Thoracic aorta (tissue), 2 donors: ENCODE results near the gene HES3. TPM values are rescaled to one million over a fixed set of nuclear protein-coding genes. Genes with fewer than 3 reads are reported as not detected.

Source experiments
- ATAC-seq: fragments of 150-250 bp; one replicate; pipeline ENCODE4 v1.8.0; 2017; ENCODE audit warnings: low read depth; ENCODE audit not compliant: insufficient number of reproducible peaks, low FRiP score
- DNase-seq: peaks from one replicate; pipeline ENCODE4 v3.0.0-alpha.2; 2020; ENCODE audit warnings: low spot score
- H3K27ac ChIP-seq, 2 donors: fragments of 200-600 bp; sonication (generic); 1 replicate in 1 of 2; 2 replicates in 1 of 2; pipeline ENCODE4 v1.5.1; 2016; ENCODE audit warnings: mild to moderate bottlenecking in 2 of 2, moderate library complexity in 2 of 2
- H3K27me3 ChIP-seq: fragments of 200-600 bp; sonication (generic); replicated peaks from 2 replicates; pipeline ENCODE4 v1.6.0; 2016; ENCODE audit warnings: mild to moderate bottlenecking; ENCODE audit not compliant: insufficient read depth
- H3K36me3 ChIP-seq: fragments of 200-600 bp; sonication (generic); one replicate; pipeline ENCODE4 v1.5.1; 2016
- H3K4me1 ChIP-seq, 2 donors: fragments of 200-600 bp; sonication (generic); 1 replicate in 1 of 2; 2 replicates in 1 of 2; pipeline versions ENCODE4 v1.5.1 to v1.6.0; 2016; ENCODE audit warnings: low read depth in 2 of 2, mild to moderate bottlenecking in 1 of 2; ENCODE audit not compliant: control insufficient read depth in 1 of 2
- H3K4me3 ChIP-seq: fragments of 200-600 bp; sonication (generic); 2 replicates; pipeline ENCODE4 v1.5.1; 2016; ENCODE audit warnings: mild to moderate bottlenecking
- H3K9me3 ChIP-seq: fragments of 200-600 bp; sonication (generic); 2 replicates; pipeline ENCODE4 v1.5.1; 2016
- total RNA-seq, 2 donors: library from RNA; depleted of rRNA; stranded (reverse); fragments of >200 nt; gene quantifications; one replicate each; pipeline versions ENCODE4 v1.1.0 to v1.2.3, GENCODE V29; 2016
- TF ChIP-seq, protein P1 (sequence below): fragments of 200-600 bp; sonication (generic); IDR thresholded peaks from one replicate; pipeline ENCODE4 v1.5.1; 2019; ENCODE audit warnings: antibody characterized with exemption

HES3 gene
- total RNA-seq, 2 donors from 2014 or later, result not detected

DNA sequence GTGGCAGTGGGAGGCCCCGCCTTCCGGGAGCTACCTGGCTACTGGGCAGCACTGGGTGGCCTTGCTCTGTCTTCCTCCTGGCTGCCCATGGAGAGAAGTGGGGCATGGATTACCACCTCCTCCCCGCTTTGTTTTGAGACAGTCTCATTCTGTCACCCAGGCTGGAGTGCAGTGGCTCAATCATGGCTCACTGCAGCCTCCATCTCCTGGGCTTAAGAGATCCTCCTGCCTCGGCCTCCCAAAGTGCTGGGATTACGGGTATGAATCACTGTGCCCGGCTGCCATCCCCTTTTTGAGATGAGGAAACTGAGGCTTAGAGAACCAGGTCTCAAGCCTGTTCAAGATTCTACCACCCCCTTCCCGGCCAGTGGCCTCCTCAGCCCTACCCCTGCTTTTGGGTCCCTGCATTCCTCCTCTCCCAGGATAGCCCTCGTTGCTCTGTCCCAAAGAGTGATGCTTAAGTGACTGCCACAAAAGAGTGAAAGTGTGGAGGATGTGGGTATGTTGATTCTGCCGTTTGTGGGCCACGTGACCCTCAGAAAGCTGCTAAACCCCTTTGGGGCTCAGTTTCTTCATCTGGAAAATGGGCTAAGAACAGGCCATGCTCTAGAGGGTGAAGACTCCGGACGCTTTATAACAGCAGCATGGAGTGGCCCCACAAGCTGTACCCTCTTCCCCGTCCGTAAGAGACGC, 7.8 kb downstream of the HES3 start:
- TF ChIP-seq, protein P1, sequence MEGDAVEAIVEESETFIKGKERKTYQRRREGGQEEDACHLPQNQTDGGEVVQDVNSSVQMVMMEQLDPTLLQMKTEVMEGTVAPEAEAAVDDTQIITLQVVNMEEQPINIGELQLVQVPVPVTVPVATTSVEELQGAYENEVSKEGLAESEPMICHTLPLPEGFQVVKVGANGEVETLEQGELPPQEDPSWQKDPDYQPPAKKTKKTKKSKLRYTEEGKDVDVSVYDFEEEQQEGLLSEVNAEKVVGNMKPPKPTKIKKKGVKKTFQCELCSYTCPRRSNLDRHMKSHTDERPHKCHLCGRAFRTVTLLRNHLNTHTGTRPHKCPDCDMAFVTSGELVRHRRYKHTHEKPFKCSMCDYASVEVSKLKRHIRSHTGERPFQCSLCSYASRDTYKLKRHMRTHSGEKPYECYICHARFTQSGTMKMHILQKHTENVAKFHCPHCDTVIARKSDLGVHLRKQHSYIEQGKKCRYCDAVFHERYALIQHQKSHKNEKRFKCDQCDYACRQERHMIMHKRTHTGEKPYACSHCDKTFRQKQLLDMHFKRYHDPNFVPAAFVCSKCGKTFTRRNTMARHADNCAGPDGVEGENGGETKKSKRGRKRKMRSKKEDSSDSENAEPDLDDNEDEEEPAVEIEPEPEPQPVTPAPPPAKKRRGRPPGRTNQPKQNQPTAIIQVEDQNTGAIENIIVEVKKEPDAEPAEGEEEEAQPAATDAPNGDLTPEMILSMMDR, result no peak
- H3K4me3 ChIP-seq, result no peak overlapping the region
- H3K36me3 ChIP-seq, result no peaks in the 10 kb centered on the region
- H3K4me1 ChIP-seq, result no peaks in the 10 kb centered on the region
- peaks cover 11% of the 10 kb centered on the region for H3K27me3 ChIP-seq
- DNase-seq, result no peak
- ATAC-seq, result no peak
- H3K9me3 ChIP-seq, result no peaks in the 10 kb centered on the region
- H3K27ac ChIP-seq, result no peak overlapping the region

DNA sequence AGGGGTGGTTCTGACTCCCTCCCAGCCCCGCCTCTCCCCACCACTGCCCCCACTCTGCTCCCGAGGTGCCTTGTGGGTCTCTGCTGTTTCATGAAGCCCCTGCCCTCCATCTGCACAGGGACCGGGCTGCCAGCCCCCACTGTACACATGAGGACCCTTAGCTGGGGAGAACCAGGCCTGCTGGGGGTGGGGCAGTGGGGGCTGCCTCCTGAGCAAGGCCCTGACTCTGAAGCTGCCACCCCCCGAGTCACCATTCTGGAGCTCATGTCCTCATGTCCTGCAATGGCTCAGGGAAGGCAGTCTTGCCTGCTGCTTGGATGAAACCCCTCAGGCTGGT, 8.4 kb downstream of the HES3 start:
- H3K4me3 ChIP-seq, result no peak overlapping the region
- DNase-seq, result no peak
- H3K27ac ChIP-seq, result no peak overlapping the region
- H3K36me3 ChIP-seq, result no peaks in the 10 kb centered on the region
- H3K9me3 ChIP-seq, result no peaks in the 10 kb centered on the region
- no peaks in the 10 kb centered on the region for H3K4me1 ChIP-seq
- peaks cover 7% of the 10 kb centered on the region for H3K27me3 ChIP-seq
- no peak for ATAC-seq
- TF ChIP-seq, protein P1, result no peak

DNA sequence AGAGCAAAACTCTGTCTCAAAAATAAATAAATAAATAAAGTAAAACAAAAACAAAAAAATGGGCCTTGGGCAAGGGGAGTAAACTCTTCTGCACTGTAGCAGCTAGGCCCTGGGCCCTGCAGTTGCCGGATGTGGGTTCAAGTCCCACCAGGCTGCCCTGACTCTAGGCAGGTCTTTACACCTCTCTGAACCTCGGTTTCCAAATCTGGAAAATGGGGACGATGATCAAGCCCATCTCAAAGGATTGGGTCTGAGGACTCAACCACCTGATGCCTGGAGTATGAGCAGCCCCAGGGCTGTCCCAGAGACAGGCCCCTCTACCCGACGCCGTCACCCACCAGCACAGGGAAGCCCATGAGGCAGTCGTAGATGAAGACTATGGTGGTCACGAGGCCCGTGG, 9.4 kb downstream of the HES3 start:
- TF ChIP-seq, protein P1, result no peak
- DNase-seq, result no peak
- H3K36me3 ChIP-seq, result no peaks in the 10 kb centered on the region
- no peak overlapping the region for H3K4me3 ChIP-seq
- H3K27me3 ChIP-seq, result peaks cover 7% of the 10 kb centered on the region
- no peaks in the 10 kb centered on the region for H3K4me1 ChIP-seq
- ATAC-seq, result no peak
- H3K9me3 ChIP-seq, result no peaks in the 10 kb centered on the region
- no peak overlapping the region for H3K27ac ChIP-seq

DNA sequence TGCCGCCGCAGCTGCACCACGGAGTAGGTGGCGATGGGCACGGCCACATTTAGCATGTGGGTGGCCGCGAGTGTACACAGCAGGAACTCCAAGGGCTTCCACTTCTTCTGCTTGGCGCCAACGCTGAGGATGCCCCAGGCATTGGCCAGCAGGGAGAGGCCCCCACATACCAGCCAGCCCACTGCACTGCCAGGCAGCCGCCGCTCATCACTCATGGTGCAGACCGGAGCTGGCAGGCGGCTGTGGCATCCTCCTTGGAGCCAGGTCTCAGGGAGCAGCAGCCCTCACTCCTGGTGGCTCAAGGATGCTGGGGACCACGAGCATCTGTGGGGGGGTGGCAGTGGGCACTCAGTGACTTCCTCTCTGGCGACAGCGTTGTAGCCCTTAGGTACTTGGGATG, 10.7 kb downstream of the HES3 start:
- ATAC-seq (no peak), DNase-seq (no peak)
- Histone ChIP-seq H3K27me3 (no peaks in the 10 kb centered on the region), H3K36me3 (no peaks in the 10 kb centered on the region), H3K4me1 (peaks cover 0 to 4% of the 10 kb centered on the region in 2 donors), H3K4me3 (no peak overlapping the region), H3K9me3 (no peaks in the 10 kb centered on the region), H3K27ac (no peak overlapping the region)
- TF ChIP-seq, protein P1, result no peak

DNA sequence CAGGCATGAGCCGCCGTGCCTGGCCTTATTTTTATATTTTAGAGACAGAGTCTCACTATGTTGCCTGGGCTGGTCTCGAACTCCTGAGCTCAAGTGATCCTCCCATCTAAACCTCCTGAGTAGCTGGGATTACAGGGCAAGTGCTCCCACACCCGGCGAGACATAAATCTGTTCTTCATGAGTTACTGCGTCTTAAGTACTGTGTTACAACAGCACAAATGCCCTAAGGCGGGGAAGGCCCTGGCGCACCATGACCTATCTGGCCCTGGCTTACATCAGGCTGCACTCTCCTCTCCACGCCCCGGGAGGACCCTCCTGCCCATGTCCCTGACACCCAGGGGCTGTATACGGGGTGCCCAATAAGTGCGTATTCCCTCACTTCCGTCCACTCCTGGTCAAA, 12.7 kb downstream of the HES3 start:
- H3K4me1 ChIP-seq, result peaks cover 0 to 15% of the 10 kb centered on the region in 2 donors
- H3K4me3 ChIP-seq, result no peak overlapping the region
- no peaks in the 10 kb centered on the region for H3K9me3 ChIP-seq
- no peak for DNase-seq
- H3K27me3 ChIP-seq, result no peaks in the 10 kb centered on the region
- TF ChIP-seq, protein P1, result no peak
- H3K27ac ChIP-seq, result no peak overlapping the region
- no peaks in the 10 kb centered on the region for H3K36me3 ChIP-seq
- ATAC-seq, result no peak
